OCI-LY3 (cell line): Measurements from ENCODE around the gene IL18RAP.

ENCODE experiments used
- EZH2phosphoT487 ChIP-seq: fragments of 200-600 bp; shearing (Covaris generic); IDR thresholded peaks from 2 replicates; pipeline ENCODE4 v1.6.1; 2018; ENCODE audit warnings: antibody characterized with exemption, mixed run types, low read depth
- TF ChIP-seq, protein P1 (sequence below): fragments of 200-600, 300-600 bp; sonication (generic); IDR thresholded peaks from 2 replicates; pipeline ENCODE4 v1.5.1; 2014; ENCODE audit warnings: antibody characterized with exemption, low read length, low read depth

DNA sequence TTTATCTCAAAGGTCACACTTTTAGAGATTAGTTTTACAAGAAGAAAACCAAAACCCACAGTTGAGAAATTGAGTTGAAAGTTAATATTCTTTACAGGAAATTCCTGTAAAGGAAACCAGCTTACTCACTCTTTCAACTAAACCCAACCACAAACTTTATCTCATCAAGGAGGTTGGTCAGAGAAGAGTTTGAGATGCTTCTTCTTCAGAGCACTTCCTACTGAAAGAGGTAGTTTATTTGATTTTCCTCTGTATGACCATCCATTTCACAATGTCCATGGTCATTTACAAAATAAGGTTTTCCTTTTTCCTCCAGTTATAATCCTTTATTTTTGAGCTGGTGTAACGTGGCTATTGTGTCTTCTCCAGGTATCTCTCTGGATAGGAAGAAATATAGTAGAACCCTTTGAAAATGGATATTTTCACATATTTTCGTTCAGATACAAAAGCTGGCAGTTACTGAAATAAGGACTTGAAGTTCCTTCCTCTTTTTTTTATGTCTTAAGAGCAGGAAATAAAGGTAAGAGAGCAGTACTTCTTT is 4.5 kb upstream of the IL18RAP start:
- TF ChIP-seq, protein P1, sequence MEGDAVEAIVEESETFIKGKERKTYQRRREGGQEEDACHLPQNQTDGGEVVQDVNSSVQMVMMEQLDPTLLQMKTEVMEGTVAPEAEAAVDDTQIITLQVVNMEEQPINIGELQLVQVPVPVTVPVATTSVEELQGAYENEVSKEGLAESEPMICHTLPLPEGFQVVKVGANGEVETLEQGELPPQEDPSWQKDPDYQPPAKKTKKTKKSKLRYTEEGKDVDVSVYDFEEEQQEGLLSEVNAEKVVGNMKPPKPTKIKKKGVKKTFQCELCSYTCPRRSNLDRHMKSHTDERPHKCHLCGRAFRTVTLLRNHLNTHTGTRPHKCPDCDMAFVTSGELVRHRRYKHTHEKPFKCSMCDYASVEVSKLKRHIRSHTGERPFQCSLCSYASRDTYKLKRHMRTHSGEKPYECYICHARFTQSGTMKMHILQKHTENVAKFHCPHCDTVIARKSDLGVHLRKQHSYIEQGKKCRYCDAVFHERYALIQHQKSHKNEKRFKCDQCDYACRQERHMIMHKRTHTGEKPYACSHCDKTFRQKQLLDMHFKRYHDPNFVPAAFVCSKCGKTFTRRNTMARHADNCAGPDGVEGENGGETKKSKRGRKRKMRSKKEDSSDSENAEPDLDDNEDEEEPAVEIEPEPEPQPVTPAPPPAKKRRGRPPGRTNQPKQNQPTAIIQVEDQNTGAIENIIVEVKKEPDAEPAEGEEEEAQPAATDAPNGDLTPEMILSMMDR = no peak
- no peak for TF ChIP-seq EZH2phosphoT487
